GM18505 (cell line): ENCODE measurements around the gene MRPL49.
"Not testable (repeated sequence)": the region's sequence is repeated elsewhere in the genome, so short reads cannot be mapped to it uniquely, and the experiment has no call there.

Source experiments
- ATAC-seq: cut with Tn5 transposase; IDR thresholded peaks from one replicate; pipeline ENCODE4 v1.9.1; 2021; ENCODE audit not compliant: unreplicated experiment
- POLR2A ChIP-seq: IDR thresholded peaks from 4 replicates; pipeline ENCODE4 v1.6.1; 2011; ENCODE audit warnings: borderline replicate concordance; ENCODE audit not compliant: insufficient read depth, insufficient read length; ENCODE audit errors: extremely low read depth

Gene MRPL49

DNA sequence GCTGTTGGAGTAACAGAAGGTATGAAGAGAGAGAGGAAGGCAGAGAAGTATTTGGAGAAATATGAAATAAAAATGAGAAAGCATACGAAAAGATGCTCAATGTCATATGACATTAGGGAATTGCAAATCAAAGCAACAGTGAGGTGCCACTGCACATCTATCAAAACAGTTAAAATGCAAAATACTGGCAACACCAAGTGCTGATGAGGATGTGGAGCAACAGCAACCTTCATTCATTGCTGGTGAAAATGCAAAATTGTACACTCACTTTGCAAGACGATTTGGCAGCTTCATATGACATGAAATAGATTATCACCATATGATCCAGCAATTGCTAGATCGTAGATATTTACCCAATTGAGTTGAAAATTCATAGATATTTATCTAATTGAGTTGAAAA, 38.5 kb downstream of the MRPL49 start:
- no peak for TF ChIP-seq POLR2A
- ATAC-seq = no peak

DNA sequence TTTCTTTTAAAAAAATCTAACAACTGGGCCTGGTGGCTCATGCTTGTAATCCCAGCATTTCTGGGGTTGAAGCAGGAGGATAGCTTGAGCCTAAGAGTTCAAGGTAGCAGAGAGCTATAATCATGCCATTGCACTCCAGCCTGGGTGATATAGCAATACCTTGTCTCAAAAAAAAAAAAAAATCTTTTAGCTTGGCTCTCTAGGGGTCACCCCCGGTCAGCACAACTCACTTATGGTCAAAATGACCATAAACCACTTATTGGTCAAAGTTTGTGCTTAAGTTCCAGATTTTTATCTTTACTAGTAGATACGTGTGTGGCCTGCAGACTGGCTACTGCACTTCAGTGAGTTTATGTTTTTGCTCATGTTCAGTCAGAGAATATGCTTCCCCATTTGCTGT, 41.6 kb downstream of the MRPL49 start:
- no peak for TF ChIP-seq POLR2A
- no peak for ATAC-seq

- no peak for ATAC-seq
- TF ChIP-seq POLR2A = no peak
Observed at GRCh38 chr11:65165410-65166317, 43.5 kb downstream of the MRPL49 start.

DNA sequence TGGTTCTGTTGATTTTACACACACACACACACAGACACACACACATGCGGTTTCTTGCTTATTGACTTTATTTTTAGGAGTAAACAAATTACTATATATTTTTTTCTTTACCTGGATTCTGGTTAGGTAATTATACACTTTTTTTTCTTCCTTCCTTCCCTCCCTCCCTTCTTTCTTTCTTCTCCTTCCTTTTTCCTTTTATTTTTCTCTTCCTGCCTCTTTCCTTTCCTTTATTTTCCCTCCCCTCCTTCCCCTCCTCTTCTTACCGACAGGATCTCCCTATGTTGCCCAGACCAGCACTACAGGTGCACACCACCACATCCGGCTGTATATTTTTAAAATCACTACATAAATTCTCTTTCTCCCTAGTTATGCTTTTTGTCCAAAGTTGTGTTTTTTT, 44.8 kb downstream of the MRPL49 start:
- ATAC-seq = no peak
- TF ChIP-seq POLR2A = no peak

- no peak for TF ChIP-seq POLR2A
- ATAC-seq = no peak
Observed at GRCh38 chr11:65167656-65168055, 45.5 kb downstream of the MRPL49 start.

GRCh38 chr11:65169164-65169641, 47.1 kb downstream of the MRPL49 start:
- no peak for TF ChIP-seq POLR2A
- no peak for ATAC-seq

- no peak for ATAC-seq
- TF ChIP-seq POLR2A = no peak
Observed at GRCh38 chr11:65170058-65170534, 48.0 kb downstream of the MRPL49 start, which contains the start of gene SPDYC. Gene SPDYC, plus strand, starts transcription at chr11:65170233. Its CDS starts 1,125 bp downstream, at chr11:65171358.

DNA sequence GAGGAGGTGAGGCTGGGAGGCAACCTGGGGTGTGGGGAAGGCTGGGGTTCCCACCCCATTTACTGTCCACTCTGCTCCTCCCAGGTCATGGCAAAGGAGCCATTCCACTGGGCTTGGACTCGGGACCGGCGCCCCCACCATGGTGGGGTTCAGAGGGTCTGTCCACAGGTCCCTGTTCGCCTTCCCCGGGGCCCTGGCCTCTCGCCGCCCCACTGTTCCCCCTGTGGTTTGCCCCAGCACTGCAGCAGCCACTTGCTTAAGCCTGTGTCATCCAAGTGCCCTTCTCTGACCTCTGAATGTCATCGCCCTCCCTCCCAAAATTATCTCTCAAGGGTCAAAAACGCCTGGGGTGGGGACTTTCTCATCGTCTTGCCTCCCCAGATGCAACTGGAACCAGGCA, 50.5 kb downstream of the MRPL49 start:
- no peak for TF ChIP-seq POLR2A

DNA sequence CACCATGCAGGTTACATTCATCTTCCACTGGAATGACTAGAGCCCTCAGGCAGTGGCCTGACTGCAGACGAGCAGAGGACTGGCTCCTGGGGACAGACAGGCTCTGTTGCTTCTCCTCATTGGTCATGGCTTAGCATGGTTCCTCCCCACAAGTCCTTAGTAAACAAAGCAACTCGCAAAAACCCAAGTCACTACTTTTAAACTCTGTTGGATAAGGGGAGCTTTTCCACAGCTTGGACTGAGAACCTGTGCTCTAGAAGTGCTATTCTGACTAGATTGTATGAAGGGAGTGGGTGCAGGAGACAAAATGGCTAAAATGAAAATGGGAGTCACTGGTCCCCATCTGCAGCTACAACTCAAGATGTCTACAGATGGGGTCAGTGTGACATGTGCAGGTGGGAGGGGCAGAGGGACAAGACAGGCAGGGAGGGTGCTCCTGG, 52.5 kb downstream of the MRPL49 start:
- not testable (repeated sequence) for ATAC-seq

More for the DNA sequence above, 50.5 kb downstream of the MRPL49 start:
- ATAC-seq = no peak
